Lung (tissue), 12 donors: ENCODE measurements around the gene GMPR. TPM values are rescaled to one million over a fixed set of nuclear protein-coding genes. Genes with fewer than 3 reads are reported as not detected.

Source experiments
- ATAC-seq: fragments of 200-7000 bp; cut with Tn5 transposase; one replicate; pipeline ENCODE4 v1.9.1; 2020; ENCODE audit warnings: moderate number of reproducible peaks; ENCODE audit not compliant: insufficient read depth, low FRiP score
- DNase-seq, 3 donors: peaks; one replicate each; pipeline ENCODE4 v3.0.0-alpha.2; 2013 to 2017
- H3K27ac ChIP-seq, 2 donors: one replicate each; pipeline ENCODE4 v1.5.1; 2013; ENCODE audit warnings: mild to moderate bottlenecking in 2 of 2, moderate library complexity in 2 of 2, control low read depth in 1 of 2, inconsistent platforms in 1 of 2, low read depth in 1 of 2, low read length in 1 of 2
- H3K27me3 ChIP-seq, 3 donors: one replicate each; pipeline ENCODE4 v1.5.1; 2013; ENCODE audit warnings: low read length in 2 of 3; ENCODE audit not compliant: control insufficient read depth in 3 of 3, insufficient read depth in 3 of 3
- H3K36me3 ChIP-seq, 4 donors: one replicate each; pipeline ENCODE4 v1.5.1; 2013; ENCODE audit warnings: low read length in 4 of 4, mild to moderate bottlenecking in 1 of 4, moderate library complexity in 1 of 4; ENCODE audit not compliant: control insufficient read depth in 4 of 4, insufficient read depth in 4 of 4
- H3K4me1 ChIP-seq, 5 donors: one replicate each; pipeline ENCODE4 v1.5.1; 2013; ENCODE audit warnings: low read length in 5 of 5, mild to moderate bottlenecking in 2 of 5, moderate library complexity in 1 of 5; ENCODE audit not compliant: control insufficient read depth in 5 of 5, insufficient read depth in 5 of 5
- H3K4me3 ChIP-seq: one replicate; pipeline ENCODE4 v1.5.1; 2013; ENCODE audit warnings: mild to moderate bottlenecking, control low read depth, moderate library complexity
- H3K9ac ChIP-seq, 2 donors: one replicate each; pipeline ENCODE4 v1.5.1; 2013; ENCODE audit warnings: low read length in 2 of 2, control low read depth in 1 of 2; ENCODE audit not compliant: insufficient read depth in 1 of 2
- H3K9me3 ChIP-seq, 4 donors: one replicate each; pipeline ENCODE4 v1.5.1; 2013; ENCODE audit warnings: low read length in 3 of 4, mild to moderate bottlenecking in 1 of 4, moderate library complexity in 1 of 4; ENCODE audit not compliant: control insufficient read depth in 4 of 4, insufficient read depth in 3 of 4
- WGBS, 2 donors: extraction: QIAGEN DNeasy Blood & Tissue Kit; methylation state at CpG; one replicate each; pipeline ENCODE4 v1.1.7; 2013; 5-methylcytosine and 5-hydroxymethylcytosine counted together
- polyA plus RNA-seq, 2 donors: library from polyadenylated mRNA; stranded (reverse); fragments of 200-250 nt; gene quantifications; one replicate each; pipeline ENCODE4 v1.2.1, GENCODE V29; 2013
- total RNA-seq, 2 donors: library from RNA; depleted of rRNA in 1 of 2; stranded (reverse); fragments of >200 nt in 1 of 2; gene quantifications; one replicate each; pipeline ENCODE4 v1.2.1, GENCODE V29; 2014 to 2021
- TF ChIP-seq, protein P1 (sequence below): IDR thresholded peaks from 2 replicates; pipeline ENCODE4 v1.5.1; 2012; ENCODE audit warnings: mild to moderate bottlenecking; ENCODE audit errors: control extremely low read depth, extremely low read depth
- donor health status: control.
- donor health status: control.
- donor health status: Bipolar disorder and iron deficiency.
- donor health status: healthy.
- donor health status: DM: yes; HTN: yes; CAD: no.

The GMPR gene
- total and polyA plus RNA-seq, 4 donors: 8.6 to 16.6 (median 12.9) TPM

DNA sequence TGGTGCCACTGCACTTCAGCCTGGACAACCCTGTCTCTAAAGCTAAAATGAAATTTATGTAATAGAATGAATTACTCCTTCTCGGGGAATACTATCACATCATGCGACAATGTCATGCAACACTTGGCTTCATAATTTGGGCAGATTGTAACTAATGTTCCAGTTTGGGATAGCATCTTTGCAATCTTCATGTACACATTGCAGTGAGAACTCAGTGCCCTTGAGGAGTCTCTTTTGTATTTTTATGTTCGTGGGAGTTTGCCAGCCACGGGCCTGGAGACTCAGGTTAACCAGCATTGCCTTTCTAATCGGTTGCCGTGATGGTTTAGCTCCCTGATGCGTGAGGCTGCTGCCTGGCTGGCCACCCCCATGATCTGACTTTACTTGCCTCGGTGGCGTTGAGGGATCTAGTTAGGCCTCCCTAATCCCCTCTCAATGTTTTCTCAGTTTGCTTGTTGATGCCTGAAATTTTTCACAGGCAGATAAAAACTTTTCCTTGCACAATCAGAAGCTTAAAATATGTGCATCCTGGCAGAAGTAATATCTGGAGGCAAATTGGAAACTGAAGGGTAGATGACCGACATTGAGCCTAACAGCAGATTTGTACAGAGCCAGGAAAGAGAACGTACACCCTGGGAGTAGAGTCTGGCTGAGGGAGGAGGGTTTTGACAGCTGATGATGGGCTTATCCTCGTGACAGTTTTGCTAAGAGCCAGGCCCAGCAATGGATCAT is 2.4 kb downstream of the GMPR start:
- WGBS, 2 donors: 92 to 95% methylated on average over 12 of the region's 12 CpGs
- Histone ChIP-seq H3K9ac (no peak overlapping the region), H3K36me3 (no peaks in the 10 kb centered on the region), H3K9me3 (no peaks in the 10 kb centered on the region), H3K4me1 (peaks cover 5 to 28% (median 8%) of the 10 kb centered on the region in 5 donors), H3K4me3 (no peak overlapping the region), H3K27ac (peak overlapping the region in 1 of 2 donors; percentile 80), H3K27me3 (no peaks in the 10 kb centered on the region)
- no peak for ATAC-seq
- TF ChIP-seq, protein P1, sequence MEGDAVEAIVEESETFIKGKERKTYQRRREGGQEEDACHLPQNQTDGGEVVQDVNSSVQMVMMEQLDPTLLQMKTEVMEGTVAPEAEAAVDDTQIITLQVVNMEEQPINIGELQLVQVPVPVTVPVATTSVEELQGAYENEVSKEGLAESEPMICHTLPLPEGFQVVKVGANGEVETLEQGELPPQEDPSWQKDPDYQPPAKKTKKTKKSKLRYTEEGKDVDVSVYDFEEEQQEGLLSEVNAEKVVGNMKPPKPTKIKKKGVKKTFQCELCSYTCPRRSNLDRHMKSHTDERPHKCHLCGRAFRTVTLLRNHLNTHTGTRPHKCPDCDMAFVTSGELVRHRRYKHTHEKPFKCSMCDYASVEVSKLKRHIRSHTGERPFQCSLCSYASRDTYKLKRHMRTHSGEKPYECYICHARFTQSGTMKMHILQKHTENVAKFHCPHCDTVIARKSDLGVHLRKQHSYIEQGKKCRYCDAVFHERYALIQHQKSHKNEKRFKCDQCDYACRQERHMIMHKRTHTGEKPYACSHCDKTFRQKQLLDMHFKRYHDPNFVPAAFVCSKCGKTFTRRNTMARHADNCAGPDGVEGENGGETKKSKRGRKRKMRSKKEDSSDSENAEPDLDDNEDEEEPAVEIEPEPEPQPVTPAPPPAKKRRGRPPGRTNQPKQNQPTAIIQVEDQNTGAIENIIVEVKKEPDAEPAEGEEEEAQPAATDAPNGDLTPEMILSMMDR: no peak
- DNase-seq: no peak

DNA sequence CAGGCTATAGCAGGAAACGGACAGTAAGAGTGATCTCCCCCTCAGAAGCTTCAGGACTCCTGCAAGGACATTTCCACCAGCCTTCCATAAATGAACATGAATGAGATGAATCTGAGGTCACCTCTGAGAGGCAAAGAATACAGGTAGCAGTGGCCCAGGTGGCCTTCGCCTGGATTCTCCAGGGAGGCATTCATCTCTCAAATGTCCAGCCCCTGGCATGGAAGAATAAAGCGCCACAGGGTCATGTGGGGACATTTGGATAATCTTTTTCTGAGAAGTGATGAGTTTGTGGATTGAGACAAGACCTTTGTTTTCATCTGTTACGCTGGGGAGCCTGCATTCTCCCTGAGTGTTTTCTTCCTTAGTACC is 2.9 kb downstream of the GMPR start:
- TF ChIP-seq, protein P1: no peak
- WGBS, 2 donors: 84 to 96% methylated on average over 4 of the region's 4 CpGs
- DNase-seq (no peak), ATAC-seq (no peak)
- Histone ChIP-seq H3K27me3 (no peaks in the 10 kb centered on the region), H3K27ac (peak overlapping the region in 1 of 2 donors; percentile 80), H3K9ac (no peak overlapping the region), H3K9me3 (no peaks in the 10 kb centered on the region), H3K4me3 (no peak overlapping the region), H3K36me3 (no peaks in the 10 kb centered on the region), H3K4me1 (peaks cover 5 to 23% (median 8%) of the 10 kb centered on the region in 5 donors)

DNA sequence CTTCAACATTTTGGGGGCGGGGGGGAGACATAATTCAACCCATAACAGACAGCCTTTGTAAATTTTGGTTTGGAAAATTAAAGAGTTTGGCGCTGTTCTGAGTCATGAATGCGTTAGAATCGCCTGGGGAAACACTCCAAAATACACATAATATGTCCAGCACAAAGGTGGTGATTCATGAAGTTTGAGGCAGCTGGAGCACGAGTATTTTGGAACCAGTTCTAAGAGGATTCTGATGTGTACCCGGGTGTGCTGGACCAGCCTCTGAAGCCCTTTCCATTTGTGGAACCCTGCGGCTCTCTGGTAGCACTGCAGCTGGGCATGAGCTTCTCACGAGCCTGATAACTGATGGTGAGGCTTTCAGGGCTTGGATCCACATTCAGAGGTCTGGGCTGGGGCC is 4.7 kb downstream of the GMPR start:
- Histone ChIP-seq H3K4me3 (no peak overlapping the region), H3K4me1 (peaks cover 4 to 21% (median 6%) of the 10 kb centered on the region in 5 donors), H3K27ac (peak overlapping the region in 1 of 2 donors; percentile 75), H3K9me3 (no peaks in the 10 kb centered on the region), H3K36me3 (peaks cover 0 to 3% (median 0%) of the 10 kb centered on the region in 4 donors), H3K27me3 (no peaks in the 10 kb centered on the region), H3K9ac (no peak overlapping the region)
- DNase-seq (peak in 1 of 3 donors; percentile 39), ATAC-seq (no peak)
- TF ChIP-seq, protein P1: no peak
- 82 to 90% methylated on average over 8 of the region's 8 CpGs for WGBS, 2 donors
